GM12873 (cell line): ENCODE data around the gene NISCH.

Experiments used
- CTCF ChIP-seq: IDR thresholded peaks from 2 replicates; pipeline ENCODE4 v1.5.1; 2012; ENCODE audit warnings: low read depth, mild to moderate bottlenecking, moderate library complexity, low read length, control low read depth; ENCODE audit not compliant: insufficient read depth; ENCODE audit errors: missing control alignments

The NISCH gene

GRCh38 chr3:52527039-52527731, 71.8 kb downstream of the NISCH start:
- TF ChIP-seq CTCF = no peak

- TF ChIP-seq CTCF = no peak
Observed at GRCh38 chr3:52527732-52528585, 72.6 kb downstream of the NISCH start.

GRCh38 chr3:52528586-52529375, 73.4 kb downstream of the NISCH start:
- TF ChIP-seq CTCF = no peak

GRCh38 chr3:52529376-52530333, 74.3 kb downstream of the NISCH start:
- TF ChIP-seq CTCF = no peak

- TF ChIP-seq CTCF = no peak
Observed at GRCh38 chr3:52530918-52531826, 75.8 kb downstream of the NISCH start.

- TF ChIP-seq CTCF = no peak
Observed at GRCh38 chr3:52531860-52532516, 76.6 kb downstream of the NISCH start.
